Embryonic facial prominence (tissue), 1 donor: ENCODE data around the gene OAT.

Experiments used
- DNase-seq: peaks from one replicate; pipeline ENCODE4 v3.0.0-alpha.2; 2016; ENCODE audit errors: extremely low spot score

OAT gene

DNA sequence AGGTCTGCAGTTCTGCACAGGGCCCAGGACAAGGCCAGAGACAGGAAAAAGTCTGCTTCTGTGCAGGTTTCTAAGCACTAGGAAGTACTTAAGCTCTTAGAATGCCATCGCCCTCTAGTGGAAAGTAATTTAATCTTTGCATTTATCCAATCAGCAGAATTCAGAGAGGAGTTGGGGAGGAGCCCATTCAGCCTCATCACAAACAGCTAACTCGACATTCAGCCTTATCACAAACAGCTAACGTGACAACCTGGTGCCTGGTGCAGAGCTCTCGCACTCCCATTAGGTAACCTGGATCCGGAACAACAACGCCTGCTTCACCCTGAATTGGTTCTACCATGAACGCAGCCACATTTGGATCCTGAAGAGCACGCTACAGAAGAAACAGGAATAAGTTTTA is 15.2 kb downstream of the OAT start:
- peak; percentile 46 for DNase-seq

GRCh38 chr10:124402273-124402672 is 16.4 kb downstream of the OAT start:
- DNase-seq, result no peak

DNA sequence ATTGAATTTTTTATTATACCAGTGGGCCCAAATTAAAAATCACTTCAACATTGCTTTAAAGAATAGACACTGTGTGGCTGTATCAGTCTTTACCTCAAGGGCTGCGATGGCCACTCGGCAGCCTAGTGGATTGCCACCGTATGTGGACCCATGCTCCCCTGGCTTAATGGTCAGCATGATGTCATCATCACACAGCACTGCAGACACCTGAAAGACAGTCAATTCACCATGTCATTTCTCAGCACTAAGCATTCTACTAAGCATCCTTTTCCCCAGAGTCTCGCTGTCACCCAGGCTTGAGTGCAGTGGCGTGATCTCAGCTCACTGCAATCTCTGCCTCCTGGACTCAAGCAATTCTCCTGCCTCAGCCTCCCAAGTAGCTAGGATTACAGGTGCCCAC is 17.1 kb downstream of the OAT start:
- DNase-seq, result no peak

DNA sequence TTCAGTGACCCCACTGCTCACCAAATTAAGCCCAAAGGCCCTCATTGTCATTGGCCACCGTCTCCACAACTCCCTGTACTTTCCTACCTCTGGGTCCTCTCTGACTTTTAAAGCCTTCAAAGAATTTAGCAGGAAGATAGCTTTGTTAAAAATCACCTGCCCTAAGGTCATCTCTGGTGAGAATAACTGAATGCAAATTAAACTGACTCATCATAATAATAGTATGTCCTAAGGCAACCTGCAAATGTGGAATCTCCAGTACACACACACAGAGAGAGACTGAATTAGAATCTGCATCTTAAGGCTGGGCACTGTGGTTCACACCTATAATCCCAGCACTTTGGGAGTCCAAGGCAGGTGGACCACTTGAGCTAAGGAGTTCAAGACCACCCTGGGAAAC is 24.1 kb downstream of the OAT start:
- no peak for DNase-seq

GRCh38 chr10:124392626-124393342 is 25.9 kb downstream of the OAT start:
- DNase-seq, result no peak

GRCh38 chr10:124390471-124391187 is 28.1 kb downstream of the OAT start:
- DNase-seq, result no peak

DNA sequence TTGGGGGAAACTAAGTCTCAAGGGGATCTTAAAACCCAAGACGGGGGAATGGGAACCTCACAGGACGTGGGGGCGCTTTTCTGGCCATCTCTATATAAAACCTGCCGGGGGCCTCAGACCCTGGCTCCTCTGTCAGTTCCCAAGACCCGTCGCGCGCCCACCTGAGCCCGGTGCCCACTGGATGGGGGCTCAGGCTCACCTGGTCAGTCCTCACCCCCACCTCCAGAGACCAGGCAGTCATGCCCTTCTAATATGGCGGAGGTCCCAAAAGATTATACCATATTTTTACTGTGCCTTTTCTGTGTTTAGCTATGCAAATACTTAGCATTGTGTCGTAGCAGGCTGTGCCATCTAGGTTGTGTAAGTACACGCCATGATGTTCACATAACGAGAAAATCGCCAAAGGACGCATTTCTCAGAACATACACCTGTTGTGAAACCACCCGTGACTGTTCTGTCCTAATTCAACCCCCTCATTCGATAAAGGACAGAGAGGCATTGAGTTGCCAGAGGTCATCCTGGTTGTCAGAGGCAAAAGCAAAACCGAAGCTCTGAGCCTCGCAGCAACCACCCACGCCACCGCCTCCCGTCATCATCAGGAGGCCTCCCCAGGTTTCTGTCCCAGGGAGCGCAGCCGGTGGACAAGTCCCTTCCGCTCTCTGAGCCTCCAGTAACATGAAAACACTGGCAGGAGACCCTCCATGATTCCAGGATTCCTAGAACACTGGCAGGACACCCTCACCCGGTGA is 28.9 kb downstream of the OAT start:
- DNase-seq, result no peak

DNA sequence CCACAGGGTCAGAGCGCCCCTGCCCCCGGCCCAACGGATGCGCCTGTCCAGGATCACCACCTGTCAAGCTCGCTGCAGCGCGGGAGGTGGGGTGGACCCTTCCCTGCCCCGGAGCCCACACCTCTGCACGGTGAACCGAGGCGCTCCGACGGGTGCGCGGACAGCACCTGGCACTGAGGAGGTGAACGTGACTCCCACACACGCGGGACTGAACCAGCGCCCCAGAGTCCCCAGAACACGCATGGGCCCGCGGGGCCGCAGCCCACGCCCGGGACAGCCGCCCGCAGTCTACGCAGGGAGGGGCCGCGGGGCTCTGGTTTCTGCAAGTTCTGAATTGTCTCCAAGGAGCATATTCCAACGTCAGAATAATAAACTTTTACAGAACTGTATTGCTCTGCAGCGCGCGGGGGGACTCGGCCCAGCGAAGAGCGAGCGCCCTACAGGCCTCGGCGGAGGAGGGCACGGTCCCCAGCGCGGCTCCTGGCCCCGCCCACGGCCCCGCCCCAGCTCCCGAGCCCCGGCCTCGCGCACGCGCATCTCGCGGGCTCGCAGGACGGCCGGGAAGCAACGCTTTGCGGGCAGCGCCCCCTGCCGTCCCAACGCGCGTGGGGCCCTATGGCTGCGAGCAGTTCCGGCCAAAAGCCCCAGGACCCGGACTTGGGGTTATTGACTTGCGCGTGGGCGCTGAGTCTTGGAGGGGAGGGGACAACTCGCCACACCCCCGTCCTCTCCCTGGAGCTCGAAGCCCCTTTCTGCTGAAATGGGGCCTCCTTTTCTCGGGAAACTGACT is 29.7 kb downstream of the OAT start:
- peak; percentile 68 for DNase-seq

DNA sequence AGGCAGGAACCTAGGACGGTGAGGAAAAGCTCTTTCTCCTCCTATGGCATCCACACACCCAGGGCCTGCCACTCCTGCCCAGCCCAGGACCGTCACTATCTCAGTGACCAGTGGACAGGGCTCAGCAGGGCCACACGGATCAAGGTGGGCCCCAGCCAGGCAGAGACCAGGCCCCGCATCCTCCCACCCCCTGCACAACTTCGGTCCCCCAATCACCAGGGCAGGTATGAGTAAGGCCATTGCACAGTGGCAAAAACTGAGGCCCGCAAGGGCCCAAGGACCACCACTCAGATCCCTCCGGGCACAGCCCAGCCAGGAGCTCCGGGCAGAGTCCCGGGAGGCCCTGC is 30.3 kb downstream of the OAT start:
- no peak for DNase-seq

DNA sequence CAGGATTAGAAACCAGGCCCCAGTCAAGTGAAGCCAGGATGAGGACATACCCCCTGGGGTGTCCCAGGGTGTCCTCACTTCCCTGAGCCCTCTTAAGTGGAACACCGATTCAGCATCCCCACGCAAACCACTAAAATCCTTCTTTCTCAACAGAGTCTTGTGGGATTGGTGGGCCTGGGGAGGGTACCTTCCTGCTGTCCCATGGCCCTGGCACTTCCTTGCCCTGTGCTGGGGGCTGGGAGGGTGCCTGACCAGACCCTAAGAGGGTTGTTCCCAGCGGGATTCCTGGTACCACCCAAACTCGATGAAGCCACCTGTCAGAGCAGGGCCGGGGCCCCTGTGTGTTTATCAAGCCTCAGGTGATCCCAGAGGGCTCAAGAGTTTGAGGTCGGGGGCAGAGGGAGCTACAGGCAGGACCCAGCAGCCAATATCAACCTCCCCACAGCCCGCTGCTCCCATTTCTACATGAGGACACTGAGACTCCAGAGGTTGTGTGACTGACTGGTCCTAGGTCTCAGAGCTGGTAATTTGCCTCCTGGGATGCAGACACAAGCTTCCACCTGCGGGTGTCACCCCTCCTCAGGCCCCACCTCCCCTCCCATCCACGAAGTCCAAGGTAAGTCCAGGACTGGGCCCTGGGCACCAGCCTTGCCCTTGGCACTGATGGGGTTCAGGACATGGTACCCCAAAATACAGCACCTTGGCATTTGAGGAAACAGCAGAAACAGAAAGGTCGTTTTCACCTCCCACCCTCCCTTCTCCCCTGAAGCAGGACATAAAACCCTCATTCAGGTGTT is 31.4 kb downstream of the OAT start:
- no peak for DNase-seq

- no peak for DNase-seq
These were observed 32.3 kb downstream of the OAT start for GRCh38 chr10:124386186-124387077.

DNA sequence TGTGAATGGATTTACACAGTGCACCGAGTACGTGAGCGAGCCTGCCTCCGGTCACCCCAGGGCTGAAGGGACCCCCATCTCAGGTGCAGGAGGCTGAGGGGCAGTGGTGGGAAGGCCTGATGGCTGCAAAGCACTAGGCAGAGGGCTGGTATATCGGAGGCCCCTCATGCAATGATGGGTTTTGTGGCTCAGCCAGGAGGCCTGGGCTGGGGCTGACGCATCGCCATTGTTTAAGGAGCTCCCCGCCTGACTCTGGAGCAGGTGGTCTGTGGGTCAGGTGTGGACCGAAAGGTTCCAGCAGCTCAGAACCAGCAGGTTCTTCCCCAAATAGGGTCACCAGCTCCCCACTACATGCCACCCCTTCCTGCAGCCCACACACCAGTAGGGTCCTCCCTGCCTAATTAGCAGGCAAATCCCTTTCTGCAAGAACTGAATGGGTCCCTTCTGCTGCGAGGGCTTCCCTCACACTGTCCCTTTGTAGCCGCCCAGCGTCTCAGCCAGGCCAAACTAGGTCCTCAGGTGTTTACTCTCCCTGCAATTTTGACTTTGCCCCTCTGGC is 33.0 kb downstream of the OAT start:
- DNase-seq, result no peak

DNA sequence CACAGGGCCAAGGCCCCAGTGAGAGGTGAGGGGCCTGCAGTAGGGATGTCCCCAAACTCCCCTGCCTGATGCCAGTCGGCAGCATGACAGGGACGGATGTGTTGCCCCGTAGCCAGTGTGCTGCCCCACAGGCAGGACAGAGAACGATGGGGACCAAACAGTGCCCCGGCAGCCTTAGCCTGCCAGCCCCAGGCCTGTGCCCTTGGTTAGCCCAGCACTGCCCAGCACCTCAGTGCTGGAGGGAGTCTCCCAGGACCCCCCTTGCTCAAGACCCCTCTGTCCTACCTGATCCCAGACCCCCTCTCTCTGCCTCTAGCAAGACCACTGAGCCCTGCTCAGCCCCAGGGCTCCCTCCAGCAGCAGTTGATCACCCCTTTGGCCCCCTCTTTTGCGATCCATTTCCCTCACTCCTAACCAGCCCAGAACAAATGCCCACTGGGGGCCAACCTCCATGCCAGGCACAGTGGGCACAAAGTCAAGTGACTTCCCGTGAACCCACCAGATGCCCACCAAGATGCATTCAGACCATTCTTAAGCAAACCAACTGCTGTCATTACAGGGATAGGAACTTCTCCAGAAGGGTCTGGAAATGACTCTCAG is 34.0 kb downstream of the OAT start:
- no peak for DNase-seq

DNA sequence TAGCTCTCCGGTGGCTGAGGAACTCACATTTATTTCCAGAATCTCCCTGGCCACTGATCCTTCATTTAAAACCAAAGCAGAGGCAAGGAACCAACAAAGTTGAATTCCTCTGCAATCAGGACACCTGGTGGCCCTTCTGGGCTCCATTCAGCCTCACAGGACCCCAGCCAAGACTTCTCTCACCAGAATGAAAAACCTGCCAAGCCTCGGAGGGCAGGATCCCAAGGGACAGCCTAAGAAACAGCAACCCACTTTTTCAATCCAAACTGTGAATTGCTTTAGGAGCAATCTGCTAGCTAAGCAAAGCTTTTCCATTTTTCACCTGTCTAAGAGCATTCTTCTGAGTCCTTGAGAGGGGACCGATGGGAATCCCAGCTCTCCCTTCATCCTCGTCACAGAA is 34.6 kb downstream of the OAT start:
- no peak for DNase-seq

DNA sequence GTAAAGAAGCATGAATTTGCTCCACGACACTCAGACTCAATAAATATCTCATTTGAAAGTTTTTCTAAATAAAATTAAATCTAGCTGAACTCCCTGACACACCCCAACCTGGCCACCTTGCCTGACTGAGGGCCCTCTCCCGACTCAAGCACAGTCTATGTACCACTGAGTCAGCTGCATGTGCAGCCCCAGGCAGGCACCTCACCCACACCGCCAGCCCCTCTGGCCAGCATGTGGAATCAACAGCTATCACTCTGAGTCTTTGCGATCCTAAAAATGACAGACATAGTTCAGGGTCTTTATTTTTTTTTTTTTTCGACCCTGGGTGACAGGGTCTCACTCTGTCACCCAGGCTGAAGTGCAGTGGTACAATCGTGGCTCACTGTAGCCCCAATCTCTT is 35.2 kb downstream of the OAT start:
- DNase-seq, result no peak

DNA sequence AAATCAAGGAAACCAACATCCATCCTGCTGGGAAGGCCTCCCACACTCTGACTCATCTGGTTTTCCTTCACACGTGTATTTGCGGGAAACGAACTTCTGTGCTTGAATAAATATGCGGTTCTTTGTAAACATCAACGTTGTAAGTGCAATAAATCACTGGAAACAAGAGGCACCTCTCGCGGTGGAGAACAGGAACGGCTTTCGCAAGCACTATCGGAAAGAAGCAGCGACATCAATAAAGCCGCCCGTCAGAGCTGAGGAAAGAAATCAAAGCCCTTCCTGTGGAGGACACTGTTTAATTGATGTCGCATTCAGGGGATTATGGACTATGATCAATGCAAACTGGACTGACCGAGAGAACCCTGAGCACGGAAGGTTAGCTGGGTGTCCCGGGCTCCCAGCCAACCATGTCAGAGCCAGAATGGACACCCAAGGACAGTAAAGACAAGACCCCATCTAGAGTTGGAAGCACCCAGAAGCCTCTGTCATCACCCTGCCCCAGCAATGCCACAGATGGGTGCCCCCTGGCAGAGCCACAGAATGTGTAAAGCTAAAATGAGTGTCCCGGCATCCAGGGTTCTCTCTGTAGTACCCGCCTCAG is 37.6 kb downstream of the OAT start:
- no peak for DNase-seq

- DNase-seq, result no peak
These were observed 38.3 kb downstream of the OAT start for GRCh38 chr10:124380256-124380995.

GRCh38 chr10:124379609-124380193 is 39.0 kb downstream of the OAT start:
- DNase-seq, result no peak
